Psoas muscle (tissue), 8 donors: ENCODE measurements around the gene MNDA. TPM values are rescaled to one million over a fixed set of nuclear protein-coding genes. Genes with fewer than 3 reads are reported as not detected.

Source experiments
- ATAC-seq, 4 donors: fragments of 200-7000 bp; cut with Tn5 transposase; one replicate each; pipeline ENCODE4 v1.9.1; 2020; ENCODE audit warnings: moderate library complexity in 3 of 4, mild to moderate bottlenecking in 2 of 4
- DNase-seq, 2 donors: peaks; one replicate each; pipeline ENCODE4 v3.0.0-alpha.2; 2020
- H3K27ac ChIP-seq: fragments of 200-600 bp; one replicate; pipeline ENCODE4 v1.8.0; 2022
- H3K27me3 ChIP-seq, 3 donors: fragments of 200-600 bp in 1 of 3; one replicate each; pipeline versions ENCODE4 v1.6.1 to v1.8.0; 2013 to 2022; ENCODE audit warnings: low read length in 2 of 3, mild to moderate bottlenecking in 2 of 3, moderate library complexity in 1 of 3; ENCODE audit not compliant: insufficient read depth in 3 of 3
- H3K36me3 ChIP-seq, 2 donors: fragments of 200-600 bp in 1 of 2; one replicate each; pipeline versions ENCODE4 v1.6.1 to v1.8.0; 2013 to 2022; ENCODE audit warnings: low read depth in 1 of 2, mild to moderate bottlenecking in 1 of 2, moderate library complexity in 1 of 2; ENCODE audit not compliant: insufficient read depth in 1 of 2
- H3K4me1 ChIP-seq: fragments of 200-600 bp; one replicate; pipeline ENCODE4 v1.8.0; 2022
- H3K4me3 ChIP-seq: fragments of 200-600 bp; one replicate; pipeline ENCODE4 v1.8.0; 2022; ENCODE audit warnings: mild to moderate bottlenecking
- H3K9me3 ChIP-seq: fragments of 200-600 bp; one replicate; pipeline ENCODE4 v1.8.0; 2022
- WGBS, 3 donors: extraction: QIAGEN DNeasy Blood & Tissue Kit; methylation state at CpG; one replicate each; pipeline versions ENCODE4 v1.1.6 to v1.1.7; 2013; 5-methylcytosine and 5-hydroxymethylcytosine counted together
- intact Hi-C, 2 donors: fragments of 100-400 bp; cut with DNase I; formaldehyde crosslinking; loops; one replicate each; pipeline versions ENCODE4 v1.11.0 to v1.14.2; 2022
- polyA plus RNA-seq, 3 donors: library from polyadenylated mRNA; stranded (reverse); fragments of 200-250 nt; gene quantifications; one replicate each; pipeline ENCODE4 v1.2.3, GENCODE V29; 2013
- total RNA-seq, 4 donors: library from RNA; stranded (reverse); fragmentation: NEBNext Ultra II Directional in 2 of 4; extraction: Animal tissue kit (Norgen Biotek cat#: 25700) in 2 of 4; gene quantifications; one replicate each; pipeline versions ENCODE4 v1.2.1 to v1.2.4, GENCODE V29; 2021 to 2023
- TF ChIP-seq, protein P1 (sequence below): fragments of 200-600 bp; IDR thresholded peaks from one replicate; pipeline ENCODE4 v1.8.0; 2022; ENCODE audit warnings: antibody characterized with exemption
- donor health status: healthy with polysubstance abuse.
- donor health status: DM: no; HTN: no; CAD: no; lungs with moderate emphysema.
- donor health status: Bipolar disorder and iron deficiency.
- donor health status: healthy.
- donor health status: DM: yes; HTN: yes; CAD: no.
- donor health status: DM: no; HTN: no; CAD: no.
- donor health status: DM: no; HTN: no; CAD: no.
- donor health status: DM: yes; HTN: yes; CAD: no.

The MNDA gene
- total and polyA plus RNA-seq, 7 donors, result 0.38 to 3.3 (median 1.2) TPM

DNA sequence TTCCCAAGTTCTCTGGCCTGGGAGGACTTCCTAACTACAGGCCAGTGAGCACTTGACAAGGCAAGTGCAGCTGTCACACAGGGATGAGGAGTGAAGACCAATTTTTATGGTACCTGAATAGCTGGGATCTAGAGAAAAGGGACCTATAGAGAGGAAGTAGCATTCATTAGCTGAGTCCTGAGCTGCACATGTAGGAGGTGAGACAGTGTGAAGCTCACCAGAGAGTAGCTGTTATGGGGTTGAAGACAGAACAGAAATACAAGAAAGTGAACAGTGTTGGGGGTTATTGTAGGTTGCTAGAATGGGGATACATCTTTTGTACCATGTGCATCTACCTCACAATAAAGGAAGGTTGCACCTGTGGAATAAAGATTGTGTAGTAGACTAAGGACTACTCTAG lies 62.5 kb downstream of the MNDA start:
- Histone ChIP-seq H3K4me3 (no peak overlapping the region), H3K27me3 (no peaks in the 10 kb centered on the region), H3K36me3 (no peaks in the 10 kb centered on the region), H3K4me1 (no peaks in the 10 kb centered on the region), H3K9me3 (no peaks in the 10 kb centered on the region), H3K27ac (no peak overlapping the region)
- ATAC-seq, result no peak
- TF ChIP-seq, protein P1, sequence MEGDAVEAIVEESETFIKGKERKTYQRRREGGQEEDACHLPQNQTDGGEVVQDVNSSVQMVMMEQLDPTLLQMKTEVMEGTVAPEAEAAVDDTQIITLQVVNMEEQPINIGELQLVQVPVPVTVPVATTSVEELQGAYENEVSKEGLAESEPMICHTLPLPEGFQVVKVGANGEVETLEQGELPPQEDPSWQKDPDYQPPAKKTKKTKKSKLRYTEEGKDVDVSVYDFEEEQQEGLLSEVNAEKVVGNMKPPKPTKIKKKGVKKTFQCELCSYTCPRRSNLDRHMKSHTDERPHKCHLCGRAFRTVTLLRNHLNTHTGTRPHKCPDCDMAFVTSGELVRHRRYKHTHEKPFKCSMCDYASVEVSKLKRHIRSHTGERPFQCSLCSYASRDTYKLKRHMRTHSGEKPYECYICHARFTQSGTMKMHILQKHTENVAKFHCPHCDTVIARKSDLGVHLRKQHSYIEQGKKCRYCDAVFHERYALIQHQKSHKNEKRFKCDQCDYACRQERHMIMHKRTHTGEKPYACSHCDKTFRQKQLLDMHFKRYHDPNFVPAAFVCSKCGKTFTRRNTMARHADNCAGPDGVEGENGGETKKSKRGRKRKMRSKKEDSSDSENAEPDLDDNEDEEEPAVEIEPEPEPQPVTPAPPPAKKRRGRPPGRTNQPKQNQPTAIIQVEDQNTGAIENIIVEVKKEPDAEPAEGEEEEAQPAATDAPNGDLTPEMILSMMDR, result no peak
- DNase-seq, result no peak
- intact Hi-C loops, result no loop called here

- Histone ChIP-seq H3K4me3 (no peak overlapping the region), H3K9me3 (no peaks in the 10 kb centered on the region), H3K36me3 (no peaks in the 10 kb centered on the region), H3K27ac (no peak overlapping the region), H3K4me1 (no peaks in the 10 kb centered on the region), H3K27me3 (no peaks in the 10 kb centered on the region)
- intact Hi-C loops, result no loop called here
- 95% methylated on average over 2 of the region's 2 CpGs; no CpG with 5 or more reads in 2 of the 3 donors for WGBS, 3 donors
- ATAC-seq (no peak), DNase-seq (no peak)
- TF ChIP-seq, protein P1, result no peak
These were observed 67.6 kb downstream of the MNDA start for GRCh38 chr1:158898722-158899121.

Other genes starting within 250 kb of the MNDA start
- not detected for gene OR10Z1, start 226.1 kb upstream of the MNDA start, total RNA-seq
- not detected for gene OR10Z1, start 226.1 kb upstream of the MNDA start, polyA plus RNA-seq
- under 1 TPM in 2 of 4 donors, not detected in 2; 0.57 to 0.74 TPM for gene SPTA1, start 144.6 kb upstream of the MNDA start, total RNA-seq
- gene SPTA1, start 144.6 kb upstream of the MNDA start, polyA plus RNA-seq, result under 1 TPM; 0.05 to 0.14 (median 0.07) TPM
- not detected for gene OR6K2, start 130.7 kb upstream of the MNDA start, total RNA-seq
- gene OR6K2, start 130.7 kb upstream of the MNDA start, polyA plus RNA-seq, result not detected
- gene OR6K3, start 110.6 kb upstream of the MNDA start, total RNA-seq, result not detected
- gene OR6K3, start 110.6 kb upstream of the MNDA start, polyA plus RNA-seq, result not detected
- gene OR6K6, start 76.6 kb upstream of the MNDA start, total RNA-seq, result not detected
- not detected for gene OR6K6, start 76.6 kb upstream of the MNDA start, polyA plus RNA-seq
- gene OR6N1, start 59.2 kb upstream of the MNDA start, total RNA-seq, result not detected
- not detected for gene OR6N1, start 59.2 kb upstream of the MNDA start, polyA plus RNA-seq
- not detected for gene OR6N2, start 50.1 kb upstream of the MNDA start, total RNA-seq
- not detected for gene OR6N2, start 50.1 kb upstream of the MNDA start, polyA plus RNA-seq
- gene PYHIN1, start 100.2 kb downstream of the MNDA start, total RNA-seq, result under 1 TPM in 3 of 4 donors, not detected in 1; 0.21 to 0.32 (median 0.22) TPM
- under 1 TPM in 2 of 3 donors, not detected in 1; 0.04 to 0.15 TPM for gene PYHIN1, start 100.2 kb downstream of the MNDA start, polyA plus RNA-seq
- 10 to 100 TPM; 12.6 to 29.4 (median 15.3) TPM for gene IFI16, start 178.6 kb downstream of the MNDA start, total RNA-seq
- 10 to 100 TPM in 2 of 3 donors, 1 to 10 TPM in 1; 9.6 to 14.0 (median 13.0) TPM for gene IFI16, start 178.6 kb downstream of the MNDA start, polyA plus RNA-seq
- under 1 TPM in 3 of 4 donors, not detected in 1; 0.38 to 0.52 (median 0.40) TPM for gene AIM2, start 245.4 kb downstream of the MNDA start, total RNA-seq
- gene AIM2, start 245.4 kb downstream of the MNDA start, polyA plus RNA-seq, result under 1 TPM in 2 of 3 donors, not detected in 1; 0.06 to 0.07 TPM